HPDE6-E6E7 (cell line): ENCODE data around the gene CC2D2B.
"Not testable (repeated sequence)": the region's sequence is repeated elsewhere in the genome, so short reads cannot be mapped to it uniquely, and the experiment has no call there.

Experiments
- DNase-seq: peaks from one replicate; pipeline ENCODE4 v3.0.0; 2011; ENCODE audit warnings: missing footprints; ENCODE audit errors: extremely low spot score

CC2D2B gene, protein sequence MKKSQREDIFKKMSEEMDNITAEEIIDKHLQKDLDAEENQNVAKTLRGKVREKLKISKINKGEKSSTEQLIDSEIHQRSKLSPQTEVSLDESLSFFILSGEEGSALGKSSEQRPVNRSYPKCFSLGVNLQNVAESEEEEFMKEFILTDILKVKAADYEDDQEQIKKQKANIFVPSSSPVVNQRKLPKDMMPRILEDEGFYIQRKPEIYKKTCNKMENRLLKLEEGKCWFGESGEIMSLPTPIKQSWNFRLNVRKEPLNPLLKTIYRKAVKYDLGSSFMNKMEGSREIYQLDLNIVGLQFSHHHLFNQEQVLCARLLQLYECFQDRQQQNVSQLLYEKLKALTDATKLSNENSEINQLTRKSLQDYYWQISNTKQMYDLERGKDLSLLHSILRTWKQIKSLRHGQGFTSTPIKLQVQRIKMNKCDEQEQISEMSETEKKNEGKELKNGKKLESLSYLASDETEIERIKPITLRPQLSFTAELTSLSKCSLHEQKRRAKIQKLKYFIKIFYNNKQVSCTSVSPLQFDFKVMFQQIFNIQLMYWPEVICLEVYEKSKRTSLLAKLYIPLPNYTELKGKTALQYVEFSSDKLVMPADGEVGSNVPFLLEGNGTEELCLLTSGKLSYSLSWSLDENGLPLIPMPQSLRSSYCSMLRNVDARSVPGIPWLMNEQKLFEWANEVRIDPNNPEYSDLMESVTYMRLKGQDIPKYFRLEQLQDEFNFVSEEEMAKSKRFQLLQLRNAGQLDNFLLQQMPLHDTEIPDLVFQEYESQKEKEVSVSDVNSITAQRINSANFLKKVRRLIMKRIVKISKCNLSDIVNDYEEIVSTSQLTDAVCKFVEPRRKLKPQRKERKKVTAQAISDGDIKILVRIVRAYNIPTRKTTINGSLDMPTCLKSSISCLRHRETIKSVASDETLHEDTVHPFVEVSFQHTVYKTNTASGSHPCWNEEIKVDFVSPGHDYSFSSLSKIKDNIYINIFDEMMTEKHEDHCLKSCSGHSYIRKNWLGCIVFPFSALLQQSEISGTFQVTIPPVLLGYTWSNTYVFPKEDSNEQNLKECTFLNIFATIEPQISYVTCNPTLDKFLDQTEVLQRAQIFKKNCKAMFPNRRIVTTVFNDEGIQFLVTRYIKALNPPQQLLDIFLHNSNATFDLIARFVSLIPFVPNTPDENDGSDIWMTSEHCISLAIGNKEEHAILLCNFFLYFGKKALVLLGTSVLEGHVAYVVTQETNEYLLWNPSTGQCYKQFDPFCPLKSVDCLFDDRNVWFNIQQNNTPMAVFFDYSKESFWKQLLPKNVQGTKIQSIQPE (N-terminal part only)

GRCh38 chr10:95907456-95908253 is at the start of gene CC2D2B:
CC2D2B (plus strand) TSS chr10:95907975; CDS start chr10:95911324, 3,349 bp downstream.
- DNase-seq, result peak; percentile 86

- DNase-seq, result no peak
These were observed 47.4 kb upstream of the CC2D2B start for GRCh38 chr10:95860166-95860940.

GRCh38 chr10:95861386-95861785 is 46.4 kb upstream of the CC2D2B start:
- no peak for DNase-seq

DNA sequence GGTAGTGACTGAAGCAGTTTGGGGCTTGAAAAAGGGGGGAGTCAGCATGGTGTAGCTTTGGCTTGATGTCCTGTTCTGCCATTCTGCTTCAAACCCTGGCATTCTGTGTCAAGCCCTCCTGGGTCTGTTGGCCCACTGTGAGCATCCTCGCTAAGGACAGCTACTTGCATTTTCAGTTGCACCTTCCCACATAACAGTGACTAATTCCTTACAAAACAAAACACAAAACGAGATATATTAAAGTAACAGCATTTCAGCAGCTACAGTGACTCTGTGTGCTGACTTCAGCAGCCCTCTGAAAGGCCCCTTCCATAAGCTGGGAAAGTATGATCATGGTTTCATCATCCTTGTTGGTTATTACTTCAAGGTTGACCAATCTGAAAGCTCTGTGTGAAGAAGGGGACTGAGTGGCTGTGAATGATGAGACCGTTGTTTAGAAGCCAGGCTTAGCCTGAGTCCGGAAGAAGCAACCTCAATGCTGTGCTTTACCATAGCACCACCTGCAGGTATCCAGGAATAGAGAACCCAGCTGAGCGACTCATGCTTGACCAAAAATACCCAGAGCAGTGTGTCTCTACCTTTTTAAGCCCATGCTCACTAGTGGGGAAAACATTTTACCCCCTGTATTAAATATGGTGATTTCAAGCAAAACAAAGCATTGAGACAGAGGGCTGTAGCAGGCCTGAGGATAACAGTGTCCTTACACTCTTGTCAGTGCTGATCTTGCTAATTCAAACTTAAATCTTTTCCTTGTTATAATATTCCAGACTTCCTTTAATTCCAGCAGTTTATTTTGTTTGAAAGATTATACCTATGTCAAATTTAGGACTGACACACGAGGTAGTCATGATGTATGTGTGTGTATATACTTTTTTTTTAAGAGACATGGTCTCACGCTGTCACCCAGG is 42.6 kb upstream of the CC2D2B start:
- DNase-seq, result peak; percentile 40

- no peak for DNase-seq
These were observed 41.8 kb upstream of the CC2D2B start for GRCh38 chr10:95865814-95866466.

DNA sequence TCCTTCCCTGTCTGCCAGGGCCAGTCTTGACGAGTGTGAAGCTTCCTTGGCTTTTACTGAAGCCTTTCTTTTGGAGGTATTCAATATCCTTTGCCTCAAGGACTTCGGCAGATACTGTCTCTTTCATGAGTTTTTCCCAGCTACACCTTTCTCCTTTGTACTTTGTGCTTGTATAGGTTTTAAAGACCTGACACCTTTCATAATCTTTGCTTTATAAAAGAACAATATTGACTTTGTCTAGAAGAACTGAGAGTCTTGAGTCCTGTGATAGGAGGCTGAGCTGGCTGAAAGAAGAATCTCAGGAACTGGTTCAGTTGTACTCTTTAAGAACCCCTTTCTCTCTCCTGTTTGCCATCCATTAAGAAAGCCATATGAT is 41.3 kb upstream of the CC2D2B start:
- no peak for DNase-seq

DNA sequence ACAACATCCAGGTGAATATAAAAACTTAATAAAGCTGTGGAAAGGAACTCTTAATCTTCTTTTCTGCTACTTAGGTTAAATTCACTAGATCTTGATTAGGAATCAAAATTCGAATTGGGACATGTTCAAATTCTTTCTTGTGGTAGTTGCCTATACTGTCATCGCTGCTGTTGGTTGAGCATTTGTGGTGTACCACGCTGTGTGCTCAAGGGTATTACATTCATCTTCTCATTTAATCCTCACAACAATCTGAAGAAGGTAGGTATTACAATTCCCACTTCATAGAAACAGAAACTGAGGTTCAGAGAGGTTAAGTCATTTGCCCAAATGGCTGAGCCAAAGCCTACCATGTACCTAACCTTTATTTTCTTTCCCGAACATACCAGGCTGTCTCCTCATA is 39.9 kb upstream of the CC2D2B start:
- no peak for DNase-seq

GRCh38 chr10:95872158-95872711 is 35.5 kb upstream of the CC2D2B start:
- no peak for DNase-seq

DNA sequence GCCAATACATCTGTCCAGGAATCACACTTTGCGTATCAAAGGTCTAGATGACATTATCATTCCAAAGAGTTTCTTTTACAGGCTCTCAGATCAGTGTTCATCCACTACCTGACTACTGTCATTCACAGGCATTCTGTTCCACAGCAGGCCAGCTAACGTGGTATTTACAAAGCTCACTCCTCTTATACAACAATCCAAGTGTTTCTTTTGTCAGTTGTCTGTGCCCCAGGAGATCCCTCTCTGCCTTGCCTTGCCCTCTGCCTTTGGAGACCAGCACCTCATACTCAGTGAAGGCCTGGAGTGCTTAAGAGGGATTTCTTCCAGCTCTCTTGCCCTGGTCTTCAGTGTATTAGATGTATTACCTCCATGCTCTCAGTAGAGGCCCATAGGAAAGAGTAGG is 34.6 kb upstream of the CC2D2B start:
- no peak for DNase-seq

GRCh38 chr10:95873651-95874050 is 34.1 kb upstream of the CC2D2B start:
- DNase-seq, result no peak

GRCh38 chr10:95874783-95875182 is 33.0 kb upstream of the CC2D2B start:
- DNase-seq, result not testable (repeated sequence)

DNA sequence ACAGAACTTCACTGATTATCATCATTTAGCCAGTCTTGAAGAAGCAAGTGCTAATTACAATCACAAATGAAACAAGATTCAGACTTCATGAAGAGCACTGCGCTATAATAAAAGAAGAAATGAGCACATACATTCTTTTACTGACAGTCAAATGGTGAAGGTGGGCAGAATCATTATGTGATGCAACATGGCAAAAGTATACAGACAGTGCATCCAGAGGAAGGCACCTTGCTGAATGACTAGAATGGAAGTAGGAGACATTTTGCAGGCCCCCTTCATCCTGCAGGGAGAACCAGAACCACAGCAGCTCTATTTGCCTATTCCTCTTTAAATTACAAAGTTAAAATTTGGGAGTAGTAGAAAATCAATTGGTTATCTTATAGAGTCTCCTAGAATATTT is 31.0 kb upstream of the CC2D2B start:
- no peak for DNase-seq

- DNase-seq, result no peak
These were observed 29.9 kb upstream of the CC2D2B start for GRCh38 chr10:95877881-95878280.

GRCh38 chr10:95880704-95881103 is 27.1 kb upstream of the CC2D2B start:
- DNase-seq, result no peak

DNA sequence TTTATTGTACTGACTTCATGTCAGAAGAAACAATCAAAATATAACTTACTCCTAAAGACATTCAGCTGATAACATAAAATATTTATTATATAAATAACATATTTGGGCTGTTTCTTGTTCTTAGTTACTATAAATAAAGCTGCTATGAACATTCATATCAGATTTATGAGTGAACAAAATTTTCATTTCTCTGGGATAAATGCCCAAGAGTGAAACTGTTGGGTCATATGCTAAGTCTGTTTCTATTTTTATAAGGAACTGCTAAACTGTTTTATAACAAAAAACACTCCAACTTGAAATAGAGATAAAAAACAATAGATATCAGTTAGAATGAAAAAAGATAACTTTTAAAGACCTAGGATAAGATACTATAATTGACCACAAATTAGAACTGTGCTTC is 26.5 kb upstream of the CC2D2B start:
- DNase-seq, result no peak

DNA sequence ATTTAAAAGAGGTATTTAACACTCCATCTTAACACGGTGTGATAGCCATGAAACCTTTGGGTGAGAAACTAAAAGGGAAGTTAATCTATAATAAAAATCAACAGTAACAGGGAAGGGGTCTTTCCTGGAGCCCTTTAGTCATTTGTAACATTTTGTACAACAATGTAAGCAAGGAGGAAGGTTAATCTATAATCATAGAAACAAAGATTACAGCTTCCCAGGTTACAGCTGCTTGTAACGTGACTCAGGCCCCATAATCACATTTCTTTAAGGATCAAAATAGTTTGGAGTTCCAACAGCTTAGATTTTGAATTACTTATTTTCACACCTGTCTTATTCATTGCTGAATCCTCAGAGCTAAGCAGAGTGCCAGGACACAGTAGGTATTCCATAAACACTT is 17.9 kb upstream of the CC2D2B start:
- DNase-seq, result no peak

GRCh38 chr10:95896071-95896850 is 11.5 kb upstream of the CC2D2B start:
- DNase-seq, result no peak
